Measurements from ENCODE around the gene THAP11.

THAP11 gene

GRCh38 chr16:67841816-67842508 is at the start of gene THAP11:
Gene THAP11, plus strand, starts transcription at chr16:67842320. Its CDS starts 235 bp downstream, at chr16:67842555.
- DNase-seq: peak; percentile 95

GRCh38 chr16:67796099-67796718 is 45.9 kb upstream of the THAP11 start:
- no peak for DNase-seq

- no peak for DNase-seq
Measured at GRCh38 chr16:67800338-67800926, 41.7 kb upstream of the THAP11 start.

GRCh38 chr16:67801241-67801640 is 40.9 kb upstream of the THAP11 start:
- DNase-seq: no peak

DNA sequence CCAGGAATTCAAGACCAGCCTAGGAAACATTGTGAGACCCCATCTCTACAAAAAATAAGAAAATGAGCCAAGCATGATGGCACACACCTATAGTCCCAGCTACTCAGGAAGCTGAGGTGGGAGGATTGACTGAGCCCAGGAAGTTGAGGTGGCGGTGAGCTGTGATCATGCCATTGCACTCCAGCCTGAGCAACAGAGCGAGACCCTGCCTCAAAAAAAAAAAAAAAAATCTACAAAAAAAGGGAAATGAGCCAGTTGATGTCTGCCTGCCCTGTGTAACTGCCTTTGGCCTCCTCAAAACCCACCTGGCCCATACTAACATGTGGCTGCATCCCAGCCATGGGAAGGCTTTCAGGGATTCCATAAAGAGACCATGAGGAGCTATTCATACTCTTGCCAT is 40.2 kb upstream of the THAP11 start:
- peak; percentile 51 for DNase-seq

DNA sequence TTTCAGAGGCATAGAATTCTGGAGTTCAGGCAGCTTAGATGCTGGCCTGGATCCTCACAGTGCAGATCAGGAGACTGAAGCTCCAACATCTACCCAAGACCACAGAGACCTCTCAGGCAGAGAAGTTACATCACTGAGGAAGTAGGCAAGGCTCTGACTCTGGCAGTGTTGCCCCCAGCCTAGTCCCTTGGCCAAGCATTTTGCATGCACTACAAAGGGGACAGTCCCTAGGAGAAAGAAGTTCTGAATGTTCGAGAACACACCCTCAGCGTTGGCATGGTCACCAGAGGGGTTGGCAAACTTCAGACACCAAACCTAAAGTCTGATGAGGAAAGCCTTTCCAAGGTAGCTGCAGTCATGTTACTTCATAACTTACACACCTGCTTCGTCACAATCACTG is 38.2 kb upstream of the THAP11 start:
- no peak for DNase-seq

DNA sequence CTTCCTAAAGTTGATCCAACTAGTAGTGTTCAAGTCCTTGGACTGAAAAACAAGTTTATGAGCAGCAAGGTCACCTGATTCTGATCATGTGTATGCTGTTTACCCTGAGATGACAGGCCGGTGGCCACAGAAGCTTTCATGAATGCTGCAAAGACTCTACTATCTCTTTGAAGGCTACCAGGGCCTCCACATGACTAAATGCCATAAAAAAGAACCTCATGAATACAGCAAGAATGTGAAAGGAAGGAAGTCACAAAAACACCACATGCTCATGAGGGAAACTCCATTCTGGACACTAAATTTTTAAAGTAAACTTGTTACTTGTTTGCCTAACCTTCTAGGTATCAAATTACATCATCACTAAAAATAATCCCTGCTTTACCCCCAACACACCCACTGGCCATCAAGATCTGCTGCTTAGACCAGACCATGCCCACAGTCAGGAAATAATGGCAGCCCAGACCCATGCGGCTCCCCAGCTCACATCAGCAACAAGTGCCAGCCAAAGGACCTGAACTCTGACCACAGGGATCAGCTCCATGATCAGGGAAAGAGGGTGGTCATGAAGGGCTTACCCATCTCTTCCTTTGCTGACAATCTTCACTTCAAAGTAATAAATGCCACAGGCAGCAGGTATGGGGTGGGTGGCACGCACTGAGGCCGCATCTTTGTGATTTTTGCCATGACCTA is 37.1 kb upstream of the THAP11 start:
- DNase-seq: no peak

GRCh38 chr16:67805718-67806427 is 36.2 kb upstream of the THAP11 start:
- no peak for DNase-seq

DNA sequence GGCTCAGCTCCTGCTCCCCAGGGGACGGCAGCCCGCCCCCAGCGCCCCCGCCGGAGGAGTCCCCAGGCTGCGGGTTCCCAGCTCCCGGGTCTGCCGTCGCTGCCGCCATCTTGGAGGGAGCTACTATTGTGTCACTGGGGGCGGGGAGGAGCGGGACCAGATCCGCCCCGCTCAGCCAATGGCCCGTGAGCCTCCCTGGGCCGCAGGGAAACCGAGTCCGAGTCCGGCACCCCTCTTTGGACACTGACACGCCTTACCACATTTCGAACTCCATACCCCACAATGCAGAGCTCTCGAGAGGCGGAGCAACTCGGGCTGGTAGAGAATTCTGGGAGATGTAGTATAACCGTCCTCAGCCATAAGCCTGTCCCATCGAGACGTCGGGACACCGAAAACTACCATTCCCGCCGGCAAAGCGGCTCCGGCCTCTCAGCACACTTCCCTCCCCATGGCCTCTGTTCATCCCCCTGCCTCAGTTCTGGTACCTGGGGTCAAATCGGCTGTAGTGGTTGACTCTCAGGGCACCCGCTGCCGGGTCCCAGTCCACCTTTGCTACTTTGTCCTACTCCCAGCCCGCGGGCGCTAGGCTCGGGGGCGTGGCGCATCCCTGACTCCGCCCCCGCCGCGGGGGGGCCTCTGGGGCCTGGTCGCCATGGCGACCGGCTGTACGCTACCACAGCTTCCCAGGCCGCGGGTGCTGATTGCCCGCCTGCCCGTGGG is 35.5 kb upstream of the THAP11 start, which contains the start of the genes RANBP10 and TSNAXIP1:
Gene RANBP10, minus strand, starts transcription at position 133 of the 720 bp plus-strand sequence. Its CDS starts 24 bp downstream, at position 109.
Gene TSNAXIP1, plus strand, starts transcription at position 462 of the 720 bp plus-strand sequence. CDS start 261 bp downstream, outside the sequence.
- peak; percentile 98 for DNase-seq

GRCh38 chr16:67807148-67807682 is 34.9 kb upstream of the THAP11 start:
- DNase-seq: no peak

DNA sequence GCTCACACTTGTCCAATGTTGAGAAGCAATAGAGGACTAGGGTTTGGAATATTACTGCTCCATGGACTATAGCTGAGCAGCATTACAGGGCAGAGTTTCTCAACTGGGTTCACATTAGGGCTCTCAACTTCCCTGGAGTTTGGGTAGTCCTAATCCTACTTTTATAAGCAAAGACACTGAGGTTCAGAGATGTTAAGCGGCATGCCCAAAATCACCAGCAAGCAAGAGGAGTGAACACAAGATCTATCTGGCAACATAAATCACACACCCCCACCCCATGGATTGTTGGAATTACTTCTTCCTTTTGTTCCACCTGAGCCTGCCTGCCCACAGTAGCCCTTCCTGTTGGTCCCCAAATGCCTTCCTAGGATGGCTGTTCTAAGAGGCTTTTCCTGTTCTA is 30.2 kb upstream of the THAP11 start:
- DNase-seq: no peak

DNA sequence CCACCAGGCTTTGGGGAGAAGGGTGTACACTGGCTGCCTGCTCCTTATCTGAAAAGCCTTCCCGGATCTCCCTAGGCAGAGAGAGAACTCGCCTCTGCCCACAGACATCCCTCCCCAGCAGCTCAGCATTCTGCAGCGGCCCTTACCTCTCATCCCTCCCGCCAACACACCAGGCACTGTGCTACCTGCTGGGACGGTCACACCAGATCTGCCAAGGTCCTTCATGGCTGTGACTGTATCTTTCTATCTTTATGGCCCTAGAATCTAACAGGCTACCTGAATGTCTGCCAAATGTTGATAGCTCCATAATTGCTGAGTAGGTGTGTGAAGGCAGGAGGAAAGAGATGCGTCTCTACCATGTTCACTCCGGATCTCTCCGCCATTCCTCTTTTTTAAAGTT is 27.6 kb upstream of the THAP11 start:
- no peak for DNase-seq

DNA sequence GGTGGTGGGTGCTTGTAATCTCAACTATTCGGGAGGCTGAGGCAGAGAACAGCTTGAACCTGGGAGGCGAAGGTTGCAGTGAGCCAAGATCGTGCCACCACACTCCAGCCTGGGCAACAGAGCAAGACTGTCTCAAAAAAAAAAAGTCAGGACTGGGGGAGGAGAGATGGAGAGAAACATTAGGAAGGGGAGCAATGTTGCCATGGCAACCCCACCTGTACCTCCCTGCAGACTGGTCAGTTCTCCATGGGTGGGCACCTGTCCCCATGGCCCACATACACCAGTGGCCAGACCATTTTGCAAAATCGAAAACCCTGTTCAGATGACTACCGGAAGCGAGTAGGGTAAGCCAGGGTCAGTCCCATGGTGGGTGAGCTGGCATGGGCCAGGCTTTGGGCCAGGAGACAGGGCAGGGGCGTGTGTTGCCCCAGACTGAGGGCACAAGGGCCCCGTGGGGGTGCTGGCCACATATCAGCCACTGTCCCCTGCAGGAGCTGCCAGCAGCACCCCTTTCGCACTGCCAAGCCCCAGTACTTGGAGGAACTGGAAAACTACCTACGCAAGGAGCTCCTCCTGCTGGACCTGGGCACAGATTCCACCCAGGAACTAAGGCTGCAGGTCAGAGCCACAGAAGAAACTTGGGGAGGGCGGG is 21.4 kb upstream of the THAP11 start:
- no peak for DNase-seq

- no peak for DNase-seq
Measured at GRCh38 chr16:67822511-67822910, 19.6 kb upstream of the THAP11 start.

GRCh38 chr16:67825119-67825518 is 17.0 kb upstream of the THAP11 start:
- DNase-seq: no peak

DNA sequence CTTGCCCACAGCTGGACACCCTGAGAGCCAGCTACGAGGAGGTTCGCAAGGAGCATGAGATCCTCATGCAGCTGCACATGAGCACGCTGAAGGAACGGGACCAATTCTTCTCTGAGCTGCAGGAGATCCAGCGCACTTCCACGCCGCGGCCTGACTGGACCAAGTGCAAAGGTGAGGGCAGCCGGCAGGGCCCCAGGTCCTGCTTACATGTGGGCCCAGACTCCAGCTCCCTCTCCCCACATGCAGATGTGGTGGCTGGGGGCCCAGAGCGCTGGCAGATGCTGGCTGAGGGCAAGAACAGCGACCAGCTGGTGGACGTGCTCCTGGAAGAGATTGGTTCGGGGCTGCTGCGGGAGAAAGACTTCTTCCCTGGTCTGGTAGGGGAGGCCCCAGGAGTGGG is 16.2 kb upstream of the THAP11 start:
- no peak for DNase-seq

DNA sequence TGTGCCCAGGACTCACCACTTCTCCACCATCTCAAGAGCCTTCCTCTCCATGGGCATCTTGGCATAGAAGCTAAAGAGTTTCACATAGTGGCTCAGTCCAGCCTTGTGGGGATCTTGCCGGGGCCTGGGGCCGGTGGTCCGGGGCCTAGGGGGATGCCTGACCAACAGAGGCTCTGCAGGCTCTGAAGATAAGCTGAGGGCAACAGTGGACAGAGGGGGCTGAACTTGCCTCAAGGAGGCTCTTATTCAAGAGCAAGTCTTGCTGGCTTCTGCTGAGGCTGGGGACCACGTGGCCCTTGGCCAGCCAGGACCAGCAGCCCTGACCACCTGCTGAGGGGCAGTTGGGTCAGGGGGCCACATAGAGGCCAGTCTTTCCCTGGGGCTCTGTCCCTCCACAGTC is 13.5 kb upstream of the THAP11 start:
- DNase-seq: no peak

- DNase-seq: no peak
Measured at GRCh38 chr16:67833030-67833414, 9.1 kb upstream of the THAP11 start.

- peak; percentile 94 for DNase-seq
Measured at GRCh38 chr16:67833415-67834241, 8.5 kb upstream of the THAP11 start.

DNA sequence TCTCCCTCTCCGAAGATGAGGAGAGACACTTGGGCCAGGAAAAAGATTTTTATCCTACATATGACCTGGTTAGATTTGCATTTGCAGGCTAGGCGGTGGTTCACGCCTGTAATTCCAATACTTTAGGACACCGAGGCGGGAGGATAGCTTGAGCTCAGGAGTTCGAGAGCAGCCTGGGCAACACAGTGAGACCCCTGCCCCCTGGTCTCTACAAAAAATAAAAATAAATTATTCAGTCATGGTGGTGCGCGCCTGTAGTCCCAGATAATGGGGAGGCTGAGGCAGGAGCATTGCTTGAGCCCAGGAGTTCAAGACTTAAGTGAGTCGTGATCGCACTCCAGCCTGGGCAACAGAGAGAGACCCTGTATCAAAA is 7.9 kb upstream of the THAP11 start:
- DNase-seq: no peak

Measured in CD4-positive, alpha-beta T cell treated with Interleukin-12 subunit alpha and Interleukin-12 subunit beta, for 1 hour (primary cell).